ENCODE results near the gene NPC2. TPM values are rescaled to one million over a fixed set of nuclear protein-coding genes. Genes with fewer than 3 reads are reported as not detected.

NPC2 gene
- polyA plus RNA-seq, 1 donor from 2014 or later: 46.8 TPM

- Histone ChIP-seq H2AFZ (ENCODE audit: low read depth, low read length) (no peak overlapping the region), H3K36me3 (ENCODE audit: insufficient read depth, low read length) (no peaks in the 10 kb centered on the region)
Measured at GRCh38 chr14:74504412-74504811, 11.3 kb upstream of the NPC2 start.

GRCh38 chr14:74503938-74504335, 10.8 kb upstream of the NPC2 start:
- Histone ChIP-seq H3K4me2 (ENCODE audit: low read length) (no peak overlapping the region), H2AFZ (ENCODE audit: low read depth, low read length) (no peak overlapping the region), H3K9me2 (ENCODE audit: insufficient read depth, low read length) (no peaks in the 10 kb centered on the region), H3K9ac (ENCODE audit: low read length) (no peak overlapping the region), H4K20me1 (ENCODE audit: insufficient read depth) (no peaks in the 10 kb centered on the region), H3K27ac (ENCODE audit: low read length) (no peak overlapping the region), H3K27me3 (ENCODE audit: insufficient read depth, low read depth, low read length) (no peaks in the 10 kb centered on the region), H3K36me3 (ENCODE audit: insufficient read depth, low read length) (no peaks in the 10 kb centered on the region), H3K9me3 (ENCODE audit: low read length) (no peaks in the 10 kb centered on the region), H3K4me3 (ENCODE audit: low read length) (no peak overlapping the region), H3F3A (ENCODE audit: insufficient read depth, low read length, poor library complexity, severe bottlenecking) (no peaks in the 10 kb centered on the region), H3K79me2 (replicated peaks; ENCODE audit: insufficient read depth, low read length) (no peaks in the 10 kb centered on the region)
- TF ChIP-seq POLR2AphosphoS5 (IDR thresholded peaks at IDR 0.05) (no peak), EP300 (conservative IDR thresholded peaks at IDR 0.05; ENCODE audit: poor library complexity, severe bottlenecking) (no peak), MXI1 (conservative IDR thresholded peaks at IDR 0.05; ENCODE audit: poor library complexity, severe bottlenecking) (no peak), RAD21 (conservative IDR thresholded peaks at IDR 0.05) (no peak), TAF1 (IDR thresholded peaks at IDR 0.05; ENCODE audit: low read depth) (no peak), CTCF (IDR thresholded peaks at IDR 0.05; ENCODE audit: poor library complexity, severe bottlenecking) (no peak)

More at GRCh38 chr14:74504412-74504811, 11.3 kb upstream of the NPC2 start:
- H3K4me3 ChIP-seq (ENCODE audit: low read length): no peak overlapping the region
- no peaks in the 10 kb centered on the region for H3K79me2 ChIP-seq (replicated peaks; ENCODE audit: insufficient read depth, low read length)
- H3K27me3 ChIP-seq (ENCODE audit: insufficient read depth, low read depth, low read length): no peaks in the 10 kb centered on the region
- H3K9me2 ChIP-seq (ENCODE audit: insufficient read depth, low read length): no peaks in the 10 kb centered on the region
- H4K20me1 ChIP-seq (ENCODE audit: insufficient read depth): no peaks in the 10 kb centered on the region
- TF ChIP-seq MXI1 (conservative IDR thresholded peaks at IDR 0.05; ENCODE audit: poor library complexity, severe bottlenecking): no peak
- no peak for TF ChIP-seq CTCF (IDR thresholded peaks at IDR 0.05; ENCODE audit: poor library complexity, severe bottlenecking)
- TF ChIP-seq EZH2 (IDR thresholded peaks at IDR 0.05; ENCODE audit: borderline replicate concordance, insufficient read depth, low read length, poor library complexity, severe bottlenecking): no peak
- no peak for TF ChIP-seq POLR2AphosphoS5 (IDR thresholded peaks at IDR 0.05)
- TF ChIP-seq RAD21 (conservative IDR thresholded peaks at IDR 0.05): no peak
- TF ChIP-seq REST (IDR thresholded peaks at IDR 0.05; ENCODE audit: borderline replicate concordance): no peak
- TF ChIP-seq TAF1 (IDR thresholded peaks at IDR 0.05; ENCODE audit: low read depth): no peak
- TF ChIP-seq SMC3 (conservative IDR thresholded peaks at IDR 0.05; ENCODE audit: poor library complexity): no peak
- no peak for TF ChIP-seq EP300 (conservative IDR thresholded peaks at IDR 0.05; ENCODE audit: poor library complexity, severe bottlenecking)
- H3F3A ChIP-seq (ENCODE audit: insufficient read depth, low read length, poor library complexity, severe bottlenecking): no peaks in the 10 kb centered on the region
- H3K9me3 ChIP-seq (ENCODE audit: low read length): no peaks in the 10 kb centered on the region
- no peak overlapping the region for H3K9ac ChIP-seq (ENCODE audit: low read length)
- H3K4me2 ChIP-seq (ENCODE audit: low read length): no peak overlapping the region
- H3K27ac ChIP-seq (ENCODE audit: low read length): no peak overlapping the region

Data from neural cell (in vitro differentiated cells).